Stimulated activated CD8-positive, alpha-beta memory T cell treated with anti-CD3 and anti-CD28 coated beads, Interleukin-4, amount 100 ng/mL, for 1 hour (primary cell): ENCODE results near the gene NDUFS6.

ENCODE experiments used
- DNase-seq, 2 donors: peaks; one replicate each; pipeline ENCODE4 v3.0.0-alpha.2; 2020; ENCODE audit warnings: low read depth in 2 of 2, low spot score in 1 of 2

Gene NDUFS6

DNA sequence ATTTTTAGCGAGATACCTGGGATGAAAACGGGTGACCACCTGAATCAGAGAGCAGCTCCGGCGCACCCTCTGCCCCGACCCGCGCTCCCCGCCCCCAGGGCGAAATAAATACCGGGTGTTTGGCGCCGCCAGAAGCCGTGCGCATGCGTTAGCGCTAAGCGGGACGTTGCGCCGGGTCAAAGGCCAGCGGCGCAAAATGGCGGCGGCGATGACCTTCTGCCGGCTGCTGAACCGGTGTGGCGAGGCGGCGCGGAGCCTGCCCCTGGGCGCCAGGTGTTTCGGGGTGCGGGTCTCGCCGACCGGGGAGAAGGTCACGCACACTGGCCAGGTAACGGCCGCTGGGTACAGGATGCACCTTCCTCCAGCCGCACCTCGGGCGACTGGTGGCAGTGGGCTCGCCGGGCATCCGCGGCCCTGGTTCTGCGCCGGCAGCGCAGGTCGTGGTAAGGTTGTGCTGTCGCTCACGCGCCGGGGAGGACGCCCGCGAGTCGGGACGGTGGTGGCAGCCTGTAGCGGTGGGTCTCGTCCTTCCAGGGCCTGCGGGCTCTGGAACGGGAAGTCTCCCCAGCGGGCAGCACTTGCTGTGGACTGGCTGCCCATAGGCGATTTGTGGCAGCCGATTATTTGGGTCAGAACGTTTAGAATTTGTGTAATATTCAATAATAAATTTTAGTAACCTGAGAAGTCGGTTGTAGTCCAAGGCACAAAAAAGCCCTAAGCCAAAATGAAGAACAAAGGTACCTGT, at the start of gene NDUFS6:
TSS of gene NDUFS6 (plus strand) at position 186 of the 745 bp plus-strand sequence. CDS start at position 197, 11 bp downstream.
- peak; percentile 63 to 69 for DNase-seq

DNA sequence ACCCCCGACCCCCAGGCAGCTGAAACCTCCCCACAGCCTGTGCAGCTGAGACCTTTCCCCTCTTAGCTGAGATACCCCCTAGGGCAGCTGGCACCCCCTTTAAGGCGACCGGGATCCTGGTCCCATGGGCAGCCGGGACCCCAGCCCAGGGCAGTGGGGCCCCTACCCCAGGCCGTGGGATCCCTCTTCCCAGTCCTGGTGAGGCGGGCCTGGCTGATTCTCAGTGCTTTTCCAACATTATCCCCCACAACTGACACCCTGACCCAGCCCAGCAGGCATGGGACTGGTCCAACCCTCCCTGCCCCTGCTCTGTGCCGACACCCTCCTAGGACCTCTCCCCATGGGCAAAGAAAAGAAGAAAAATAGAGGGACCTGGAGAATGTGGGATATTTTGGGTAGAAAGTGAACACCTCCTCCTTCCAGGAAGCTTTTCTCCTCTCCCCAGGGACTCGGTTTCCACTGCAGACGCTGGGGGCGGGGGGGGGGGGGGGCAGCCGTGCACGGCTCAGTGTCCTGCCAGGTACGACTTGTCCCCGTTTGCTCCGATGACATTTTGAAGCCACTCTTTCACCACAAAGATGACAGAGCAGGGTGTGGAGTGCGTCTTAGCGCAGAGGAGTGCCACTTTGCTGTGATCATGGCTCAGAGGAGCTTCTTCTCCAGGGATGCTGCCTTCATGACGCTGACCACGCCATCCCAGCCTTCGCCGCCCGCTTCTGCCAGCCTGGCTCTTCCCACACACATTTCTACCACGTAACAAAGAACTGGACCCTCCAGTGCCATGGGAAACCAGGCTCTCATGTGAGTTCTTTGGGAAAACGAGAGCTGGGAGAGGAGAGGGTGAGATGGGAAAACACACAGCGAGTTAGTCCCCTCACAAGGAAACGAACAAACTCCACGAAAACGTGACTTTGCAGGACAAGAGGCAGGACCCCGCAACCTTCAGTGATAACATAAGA, 49.1 kb upstream of the NDUFS6 start:
- no peak for DNase-seq

DNA sequence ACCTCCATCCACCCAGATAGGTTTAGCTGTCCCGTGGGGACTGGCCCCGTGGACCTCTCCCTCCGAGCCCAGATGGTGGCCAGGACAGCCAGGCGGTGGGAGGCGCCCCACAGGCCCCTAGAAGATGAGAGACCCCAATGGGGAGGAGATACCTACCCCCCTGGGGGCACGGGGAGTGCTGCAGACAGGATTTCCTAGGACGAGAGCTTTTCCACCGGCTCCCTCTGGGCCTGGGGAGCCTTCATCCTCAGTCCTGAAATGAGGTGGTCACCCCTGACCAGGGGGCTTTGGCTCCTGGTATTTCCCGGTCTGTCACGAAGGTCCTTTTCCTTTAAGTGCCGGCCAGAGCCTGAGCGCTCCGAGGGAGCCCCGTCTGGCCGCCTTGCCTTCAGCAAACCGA, 48.3 kb upstream of the NDUFS6 start:
- DNase-seq, result no peak

DNA sequence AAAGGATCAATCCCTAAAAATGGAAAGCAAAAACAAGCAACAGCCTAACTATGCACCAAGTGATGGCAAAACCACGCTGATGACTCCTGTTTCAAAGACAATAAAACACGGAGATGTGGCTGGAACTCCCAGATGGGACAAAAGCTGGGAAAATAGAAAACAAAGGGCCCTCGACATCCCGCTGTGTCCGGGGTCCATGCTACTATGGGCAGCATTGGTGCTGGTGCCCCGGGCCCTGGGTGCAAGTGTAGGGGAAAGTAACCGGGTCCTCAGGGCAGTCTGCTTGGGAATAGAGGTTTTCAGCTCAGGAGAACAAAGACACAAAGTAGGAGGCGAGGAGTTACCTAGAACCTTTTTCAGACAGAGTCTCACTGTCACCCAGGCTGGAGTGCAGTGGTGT, 47.7 kb upstream of the NDUFS6 start:
- no peak for DNase-seq

DNA sequence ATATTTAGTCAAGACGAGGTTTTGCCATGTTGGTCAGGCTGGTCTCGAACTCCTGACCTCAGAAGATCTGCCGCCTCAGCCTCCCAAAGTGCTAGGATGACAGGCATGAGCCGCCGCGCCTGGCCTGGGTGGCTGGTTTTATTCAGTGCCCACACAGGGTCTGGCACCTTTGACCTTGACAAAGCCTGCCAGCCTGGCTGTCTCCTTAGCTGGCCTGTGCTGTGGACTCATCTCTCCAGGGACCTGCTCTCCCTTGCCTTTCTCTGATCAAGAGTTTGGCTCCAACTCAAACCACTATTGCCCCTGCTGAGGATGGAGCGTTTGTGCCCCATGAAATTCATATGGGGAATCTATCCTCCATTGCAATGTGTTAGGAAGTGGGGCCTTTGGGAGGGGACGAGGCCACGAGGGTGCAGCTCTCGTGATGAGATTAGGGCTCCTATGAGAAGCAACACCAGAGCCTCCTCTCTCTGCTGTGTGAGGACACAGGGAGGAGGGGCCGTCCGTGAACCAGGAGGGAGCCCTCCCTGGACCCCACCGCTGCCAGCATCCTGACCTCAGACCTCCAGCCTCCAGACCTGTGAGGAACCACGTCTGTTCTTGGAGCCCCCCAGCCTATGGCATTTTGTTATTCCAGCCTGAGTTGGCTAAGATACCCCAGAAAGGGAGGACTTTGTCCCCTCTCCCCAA, 46.5 kb upstream of the NDUFS6 start:
- DNase-seq, result no peak

DNA sequence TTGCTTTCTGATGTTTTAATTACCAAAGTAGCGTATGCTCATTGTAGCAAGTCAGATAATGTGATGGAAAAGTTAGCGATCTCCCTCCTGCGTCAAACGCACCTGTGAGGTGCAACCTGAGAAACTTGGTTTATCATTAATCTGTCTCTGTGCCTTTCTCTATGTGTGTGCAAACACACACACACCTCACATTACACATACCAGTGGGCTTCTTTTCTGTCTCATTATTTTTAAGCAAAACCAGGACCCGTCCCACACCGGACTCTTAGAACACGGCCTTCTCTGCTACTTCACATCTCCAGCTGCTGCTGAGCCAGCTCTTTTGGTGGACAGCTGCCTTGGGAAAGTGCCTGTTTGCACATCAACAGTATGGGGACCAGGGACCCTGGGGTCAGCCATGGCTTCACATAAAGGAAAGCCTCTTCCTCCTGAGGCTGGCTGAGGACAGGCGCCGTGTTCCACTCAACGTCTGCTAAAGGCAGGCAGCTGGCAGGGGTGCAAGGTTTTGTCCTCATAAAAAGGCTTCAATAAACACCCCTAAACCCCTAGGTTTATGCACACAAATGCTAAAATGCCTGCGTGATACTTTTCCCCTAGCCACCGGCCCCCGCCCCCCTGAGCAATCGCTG, 45.8 kb upstream of the NDUFS6 start:
- DNase-seq, result no peak

DNA sequence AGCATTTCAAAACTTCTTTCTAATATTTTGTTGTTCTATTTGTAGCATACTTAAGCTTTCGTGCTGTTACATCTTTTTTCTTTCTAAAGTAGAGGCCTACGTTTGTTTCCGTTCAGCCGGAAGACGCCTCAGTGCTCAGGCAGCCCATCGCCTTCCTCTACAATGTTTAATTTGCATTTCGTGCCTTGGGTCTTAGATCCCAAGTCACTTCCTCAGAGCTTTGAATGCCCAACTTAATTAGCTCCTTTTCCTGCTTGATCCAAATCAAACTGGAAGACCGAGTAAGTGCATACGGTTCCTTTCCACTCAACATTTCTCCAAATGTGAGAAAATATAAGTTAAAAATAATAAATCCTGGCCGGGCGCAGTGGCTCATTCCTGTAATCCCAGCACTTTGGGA, 44.7 kb upstream of the NDUFS6 start:
- DNase-seq, result no peak

DNA sequence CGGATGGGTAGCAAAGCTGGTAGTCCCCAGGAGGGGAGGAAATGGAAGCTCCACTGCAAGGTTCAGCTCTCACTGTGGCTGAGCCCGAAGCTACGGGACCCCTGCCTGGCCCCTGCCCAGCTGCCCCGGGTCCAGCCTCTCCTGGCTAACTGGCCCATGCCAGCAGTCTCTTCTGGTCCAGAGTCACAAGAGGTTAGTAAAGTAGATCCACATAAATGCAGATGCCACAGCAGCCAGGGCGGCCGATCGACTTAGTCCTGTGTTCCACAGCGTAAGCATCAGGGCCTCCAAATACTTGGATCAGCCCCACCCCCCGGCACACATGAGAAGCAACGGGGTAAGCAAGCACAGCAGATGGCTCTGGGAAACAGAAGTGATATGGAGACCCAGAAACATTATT, 43.7 kb upstream of the NDUFS6 start:
- no peak for DNase-seq

DNA sequence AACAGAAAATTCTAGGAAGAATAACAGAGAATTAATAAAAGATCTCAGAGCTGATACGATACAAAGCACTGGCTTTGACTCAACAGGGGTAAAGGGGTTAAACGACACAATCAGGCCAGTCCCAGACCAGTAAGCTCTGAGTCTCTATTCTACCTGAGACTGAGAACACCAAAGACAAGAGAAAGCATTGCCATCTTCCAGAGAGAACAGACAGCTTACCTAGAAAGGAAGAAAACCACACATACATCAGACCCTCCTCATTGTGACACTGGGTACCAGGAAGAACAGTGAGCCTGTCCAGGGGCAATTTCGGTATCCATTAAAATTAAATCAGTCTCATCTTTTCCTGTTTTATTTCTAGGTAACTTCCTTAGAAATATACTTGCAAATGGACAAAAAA, 42.6 kb upstream of the NDUFS6 start:
- DNase-seq, result no peak

DNA sequence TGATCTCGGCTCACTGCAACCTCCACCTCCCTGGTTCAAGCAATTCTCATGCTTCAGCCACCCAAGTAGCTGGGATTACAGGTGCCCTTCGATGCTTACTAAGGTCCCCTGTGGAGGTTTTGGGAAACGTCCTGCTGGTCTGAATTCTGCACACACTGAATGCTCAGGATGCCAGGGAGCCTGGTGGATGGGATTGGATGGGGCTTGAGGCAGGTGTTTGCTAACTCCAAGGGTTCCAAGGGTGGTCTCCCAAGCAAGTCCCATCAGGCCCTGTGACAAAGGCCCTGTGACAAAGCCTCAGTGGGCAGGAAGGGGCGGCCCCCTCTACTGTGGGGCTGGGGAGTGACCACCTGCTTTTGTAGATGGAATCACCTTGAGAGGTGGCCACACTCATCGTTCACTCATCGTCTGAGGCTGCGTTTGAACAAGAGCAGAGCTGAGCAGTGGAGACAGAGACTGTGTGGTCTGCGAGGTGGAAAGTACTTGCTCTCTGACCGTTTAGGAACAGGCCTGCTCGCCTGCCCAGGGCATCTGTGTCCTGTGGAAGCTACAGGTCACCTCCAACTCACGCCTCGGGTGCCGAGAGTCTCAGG, 41.7 kb upstream of the NDUFS6 start:
- DNase-seq, result no peak

DNA sequence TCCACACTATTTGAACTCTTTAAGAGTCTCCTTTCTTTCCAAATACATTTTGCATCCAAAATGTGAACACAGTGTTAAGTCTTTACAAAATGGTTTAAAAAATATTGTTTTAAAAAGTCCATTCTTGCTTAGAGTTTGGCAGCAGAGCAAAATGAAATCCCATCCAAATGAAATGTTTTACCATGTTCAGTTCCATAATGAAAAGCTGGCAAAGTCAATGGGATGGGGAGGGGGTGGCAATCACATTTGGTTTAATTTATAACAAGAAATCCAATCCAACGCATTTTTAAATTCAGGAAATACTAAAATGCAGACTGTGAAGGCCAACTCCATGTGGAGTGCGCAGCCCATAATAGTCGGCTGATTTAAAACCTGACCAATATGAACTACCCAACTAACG, 41.0 kb upstream of the NDUFS6 start:
- DNase-seq, result no peak

DNA sequence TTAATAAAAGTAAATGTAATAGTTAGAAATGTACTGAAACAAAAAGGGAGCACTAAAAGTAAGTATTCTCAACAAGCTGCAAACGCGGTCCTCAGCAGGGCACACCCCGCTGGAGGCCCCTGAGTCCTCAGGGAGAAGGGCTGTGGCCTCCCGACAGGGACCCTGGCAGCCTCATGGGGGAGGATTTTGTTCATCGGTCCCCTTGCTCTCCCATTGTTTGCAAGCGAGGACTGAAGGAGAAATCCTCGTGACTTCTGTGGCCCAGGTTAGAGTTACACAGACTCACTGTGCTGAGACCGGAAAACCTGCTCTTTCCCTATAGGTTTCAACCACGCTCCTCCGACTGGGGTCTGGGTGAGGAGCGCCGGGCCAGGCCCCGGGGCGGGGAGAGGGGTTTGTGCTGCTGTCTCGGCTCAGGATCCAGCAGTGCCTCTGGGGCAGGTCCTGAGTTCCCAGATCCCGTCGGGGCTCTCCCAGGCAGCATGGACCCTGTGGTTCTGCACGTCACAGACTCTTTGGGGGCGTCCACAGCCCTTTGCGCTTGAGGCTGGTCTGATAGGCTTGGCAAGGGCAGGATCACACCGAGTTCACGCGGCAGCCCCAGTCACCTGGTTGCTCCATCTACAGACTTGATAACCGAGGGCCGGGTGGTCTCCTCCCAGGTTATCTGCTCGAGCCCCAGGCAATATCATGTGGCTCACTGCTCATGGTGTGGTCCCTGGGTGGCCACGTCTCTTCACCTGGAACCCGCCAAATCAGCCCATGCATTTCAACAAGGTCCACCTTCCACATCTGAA, 40.4 kb upstream of the NDUFS6 start:
- no peak for DNase-seq

DNA sequence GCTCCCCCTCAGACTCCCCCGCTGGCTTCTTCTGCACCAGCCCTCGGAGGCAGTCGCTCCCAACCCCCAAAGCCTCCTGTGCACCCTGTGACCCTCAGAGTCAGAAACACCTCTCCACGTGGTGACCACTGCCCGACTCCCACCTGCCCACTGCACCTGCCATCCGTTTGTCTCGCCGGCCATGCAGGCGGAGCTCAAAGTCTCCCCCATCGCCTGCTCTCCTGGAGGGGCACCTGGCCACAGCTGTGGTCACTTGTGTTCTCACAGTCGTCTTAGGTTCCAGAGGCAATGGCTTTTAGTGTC, 39.8 kb upstream of the NDUFS6 start:
- DNase-seq, result no peak

DNA sequence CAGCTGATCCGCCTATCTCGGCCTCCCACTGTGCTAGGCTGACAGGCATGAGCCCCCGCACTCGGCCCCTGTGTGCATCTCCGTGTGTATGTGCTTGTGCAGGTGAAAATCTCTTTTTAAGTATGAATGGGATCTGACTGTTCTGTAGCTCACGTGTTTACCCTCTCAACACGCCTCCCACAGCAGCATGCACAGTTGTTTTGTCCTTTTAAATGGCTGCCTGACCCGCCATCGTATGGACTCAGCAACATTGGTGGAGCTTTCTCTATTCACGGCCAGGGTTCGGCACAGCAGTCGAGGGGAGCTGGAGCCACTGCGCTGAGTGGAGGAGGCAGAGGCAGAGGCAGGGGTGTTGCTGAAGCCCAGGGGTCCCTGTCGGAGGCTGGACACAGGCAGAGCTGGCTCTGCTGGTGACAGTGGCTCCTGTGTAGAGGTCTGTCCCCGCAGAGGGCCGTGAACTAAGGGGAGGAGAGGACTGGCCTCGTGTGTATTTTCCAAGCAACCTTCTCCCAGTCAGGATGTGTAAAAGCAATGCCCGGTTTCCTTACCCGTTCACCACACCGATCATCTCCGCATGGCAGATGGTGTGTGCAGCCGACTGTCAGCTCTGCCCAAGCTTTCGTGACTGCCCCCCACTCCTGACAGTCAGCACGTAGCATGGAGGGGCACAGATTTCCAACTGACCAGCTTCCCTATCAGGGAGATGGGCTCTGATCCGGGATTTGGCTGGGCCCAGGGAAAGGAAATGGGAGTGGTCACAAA, 38.9 kb upstream of the NDUFS6 start:
- no peak for DNase-seq

DNA sequence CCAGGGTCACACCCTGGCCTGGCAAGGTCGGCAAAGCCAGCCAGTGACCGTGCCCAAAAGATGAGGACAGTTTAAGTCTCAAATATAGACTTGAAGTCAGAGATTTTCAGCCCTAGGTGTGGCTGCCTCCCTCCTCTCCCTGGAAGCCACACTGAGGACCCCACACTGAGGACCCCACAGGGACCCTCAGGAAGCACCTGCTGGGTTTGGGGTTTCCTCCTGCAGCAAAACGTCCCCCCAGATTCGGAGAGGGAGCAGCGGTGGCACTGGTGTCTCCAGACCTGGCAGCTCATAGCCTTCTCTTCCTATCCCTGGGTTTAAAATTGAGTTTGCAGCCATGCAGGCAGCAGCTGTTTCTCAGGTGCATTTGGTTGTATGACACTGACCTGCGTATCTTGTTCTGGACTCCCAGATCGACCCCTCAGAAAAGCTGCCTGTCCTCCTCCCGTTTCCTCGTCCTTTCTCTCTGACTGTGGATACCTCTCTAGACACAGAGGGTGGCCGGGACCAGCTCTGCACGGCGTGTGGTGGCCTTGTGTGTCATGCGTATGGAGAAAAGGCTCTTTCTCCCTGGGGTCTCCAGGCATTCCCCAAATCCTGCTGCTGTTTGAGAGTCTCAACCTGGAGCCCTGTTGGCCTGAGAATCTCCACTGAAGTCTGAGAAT, 38.2 kb upstream of the NDUFS6 start:
- no peak for DNase-seq

DNA sequence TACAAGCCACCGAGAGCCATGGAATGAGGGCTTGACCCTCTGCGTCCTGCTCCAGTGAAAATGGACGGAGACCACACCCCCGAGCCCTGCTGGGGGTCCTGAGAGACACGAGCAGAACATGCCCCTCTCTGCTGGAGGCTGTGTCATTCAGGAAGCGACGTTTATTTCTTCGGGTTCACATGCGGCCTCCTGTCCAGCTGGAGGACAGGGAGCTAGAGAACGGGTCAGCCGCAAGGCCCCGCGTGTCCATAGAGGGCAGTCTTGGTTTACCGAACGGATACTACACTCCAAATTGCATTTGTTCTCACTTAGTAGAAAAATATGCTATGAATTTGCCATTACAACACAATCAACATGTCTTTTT, 37.7 kb upstream of the NDUFS6 start:
- DNase-seq, result peak in 1 of 2 donors; percentile 9

DNA sequence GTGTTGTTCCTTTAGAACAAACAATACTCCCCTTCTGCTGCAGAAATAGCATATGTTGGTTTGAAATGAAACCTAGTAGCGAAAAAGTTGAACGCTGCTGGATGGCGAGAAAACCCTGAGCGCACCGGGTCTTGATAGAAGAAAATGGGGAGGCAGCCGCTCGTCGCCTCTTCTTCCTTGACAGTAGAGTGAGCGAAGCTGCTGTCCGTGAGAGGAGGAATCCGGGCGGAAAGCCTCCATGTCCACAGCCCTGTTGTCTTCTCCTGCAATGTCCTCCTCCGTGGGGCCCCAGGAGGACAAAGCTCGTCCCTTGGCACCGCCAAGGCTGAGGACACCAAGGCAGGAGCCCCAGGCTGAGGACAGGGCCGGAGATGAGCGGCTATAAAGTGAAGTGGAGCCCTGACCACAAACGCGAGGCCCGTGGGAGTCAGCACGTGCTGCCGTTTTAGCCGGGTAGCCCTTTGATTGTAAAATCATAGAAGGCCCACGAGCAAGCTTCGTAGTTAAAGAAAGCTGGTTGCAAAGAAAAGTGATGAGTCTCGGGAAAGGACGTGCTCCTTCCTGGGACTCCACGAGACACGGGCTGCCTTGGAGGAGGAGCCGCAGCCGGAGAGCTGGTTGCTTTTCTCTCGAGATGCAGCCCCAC, 37.1 kb upstream of the NDUFS6 start:
- no peak for DNase-seq

DNA sequence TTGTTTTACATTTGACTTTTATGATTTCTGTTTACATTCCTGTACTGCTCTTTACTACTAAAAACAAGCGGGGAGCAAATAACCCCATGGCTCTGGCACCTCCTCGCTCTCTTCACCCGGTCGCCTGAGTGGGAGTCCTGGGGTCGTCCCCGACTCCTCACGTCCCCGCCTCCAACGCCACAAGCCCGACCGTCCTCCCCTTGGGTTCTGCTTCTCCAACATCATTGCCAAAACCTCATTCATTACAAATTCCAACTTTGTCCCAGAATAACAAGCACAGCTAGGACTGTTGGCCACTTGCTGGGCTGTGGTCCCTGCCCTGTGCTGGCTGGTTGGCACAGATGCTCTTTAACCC, 36.6 kb upstream of the NDUFS6 start:
- no peak for DNase-seq
